Vagina (tissue), 2 donors: ENCODE measurements around the gene PIAS4. TPM values are rescaled to one million over a fixed set of nuclear protein-coding genes. Genes with fewer than 3 reads are reported as not detected.

ENCODE experiments used
- DNase-seq, 2 donors: peaks; one replicate each; pipeline ENCODE4 v3.0.0-alpha.2; 2017; ENCODE audit errors: extremely low spot score in 2 of 2
- H3K27ac ChIP-seq: fragments of 200-600 bp; sonication (generic); one replicate; pipeline ENCODE4 v1.5.1; 2019
- H3K27me3 ChIP-seq: fragments of 200-600 bp; sonication (generic); one replicate; pipeline ENCODE4 v1.5.1; 2019
- H3K36me3 ChIP-seq, 2 donors: fragments of 200-600 bp; sonication (generic); one replicate each; pipeline ENCODE4 v1.5.1; 2017 to 2019
- H3K4me1 ChIP-seq: fragments of 200-600 bp; sonication (generic); one replicate; pipeline ENCODE4 v1.5.1; 2019
- H3K4me3 ChIP-seq, 2 donors: fragments of 200-600 bp; sonication (generic); 1 replicate in 1 of 2; 2 replicates in 1 of 2; pipeline ENCODE4 v1.5.1; 2016 to 2019
- H3K9me3 ChIP-seq: fragments of 200-600 bp; sonication (generic); one replicate; pipeline ENCODE4 v1.5.1; 2019
- CTCF ChIP-seq, 3 experiments: fragments of 450-650 bp in 2 of 3; fragments of 200-600 bp in 1 of 3; sonication (generic) in 1 of 3; IDR thresholded peaks; one replicate each; pipeline ENCODE4 v1.5.1; 2017 to 2019; ENCODE audit warnings: antibody characterized with exemption in 3 of 3, mild to moderate bottlenecking in 2 of 3, moderate library complexity in 2 of 3
- POLR2A ChIP-seq, 2 donors: fragments of 450-650 bp; IDR thresholded peaks; one replicate each; pipeline ENCODE4 v1.6.1; 2017; ENCODE audit warnings: antibody characterized with exemption in 2 of 2, mild to moderate bottlenecking in 2 of 2, moderate library complexity in 2 of 2
- POLR2AphosphoS5 ChIP-seq, 2 donors: sonication (generic); formaldehyde crosslinking; IDR thresholded peaks; one replicate each; pipeline ENCODE4 v1.9.0; 2017; ENCODE audit warnings: antibody characterized with exemption in 2 of 2, mild to moderate bottlenecking in 2 of 2, low read depth in 1 of 2; ENCODE audit not compliant: insufficient read depth in 1 of 2
- intact Hi-C: fragments of 100-400 bp; cut with DNase I; formaldehyde crosslinking; loops from one replicate; pipeline ENCODE4 v1.15.1; 2023
- total RNA-seq: library from RNA; depleted of rRNA; stranded (reverse); fragments of >200 nt; gene quantifications from one replicate; pipeline ENCODE4 v1.2.3, GENCODE V29; 2016

The PIAS4 gene
- total RNA-seq, 1 donor from 2014 or later = 14.0 TPM

GRCh38 chr19:4068047-4068966, 60.8 kb downstream of the PIAS4 start:
- H3K27ac ChIP-seq = peak overlapping the region; percentile 99
- DNase-seq = no peak
- peak overlapping the region; percentile 99 to 100 for H3K4me3 ChIP-seq
- H3K36me3 ChIP-seq = no peaks in the 10 kb centered on the region
- H3K9me3 ChIP-seq = no peaks in the 10 kb centered on the region
- no peaks in the 10 kb centered on the region for H3K27me3 ChIP-seq
- TF ChIP-seq CTCF (IDR thresholded peaks at IDR 0.05) (no peak), POLR2A (IDR thresholded peaks at IDR 0.05) (no peak), POLR2AphosphoS5 (IDR thresholded peaks at IDR 0.05; ENCODE audit: insufficient read depth in 1 of 2, low read depth in 1 of 2) (no peak)
- H3K4me1 ChIP-seq = peaks cover 29% of the 10 kb centered on the region
- intact Hi-C loops = loop anchor here (5.0 kb wide), 1 partner anchor 81 kb away; the partner anchor contains the start of gene EEF2

- no peak for DNase-seq
- H3K36me3 ChIP-seq = no peaks in the 10 kb centered on the region
- intact Hi-C loops = loop anchor here (5.0 kb wide), 1 partner anchor 82 kb away; the partner anchor contains the start of gene EEF2
- TF ChIP-seq POLR2AphosphoS5 (IDR thresholded peaks at IDR 0.05; ENCODE audit: insufficient read depth in 1 of 2, low read depth in 1 of 2) (no peak), POLR2A (IDR thresholded peaks at IDR 0.05) (no peak), CTCF (IDR thresholded peaks at IDR 0.05) (no peak)
- H3K4me3 ChIP-seq = no peak overlapping the region
- peaks cover 19% of the 10 kb centered on the region for H3K4me1 ChIP-seq
- no peak overlapping the region for H3K27ac ChIP-seq
- H3K9me3 ChIP-seq = no peaks in the 10 kb centered on the region
- H3K27me3 ChIP-seq = no peaks in the 10 kb centered on the region
Measured at GRCh38 chr19:4069331-4069959, 61.9 kb downstream of the PIAS4 start.

GRCh38 chr19:4071610-4072009, 64.1 kb downstream of the PIAS4 start:
- TF ChIP-seq POLR2AphosphoS5 (IDR thresholded peaks at IDR 0.05; ENCODE audit: insufficient read depth in 1 of 2, low read depth in 1 of 2) = no peak
- no peak overlapping the region for H3K4me3 ChIP-seq
- no peak for DNase-seq
- no peaks in the 10 kb centered on the region for H3K27me3 ChIP-seq
- H3K27ac ChIP-seq = no peak overlapping the region
- H3K36me3 ChIP-seq = no peaks in the 10 kb centered on the region
- intact Hi-C loops = no loop called here
- peaks cover 17% of the 10 kb centered on the region for H3K4me1 ChIP-seq
- no peaks in the 10 kb centered on the region for H3K9me3 ChIP-seq

- Histone ChIP-seq H3K36me3 (no peaks in the 10 kb centered on the region), H3K9me3 (no peaks in the 10 kb centered on the region), H3K4me1 (peaks cover 12% of the 10 kb centered on the region), H3K27me3 (no peaks in the 10 kb centered on the region), H3K4me3 (no peak overlapping the region), H3K27ac (no peak overlapping the region)
- DNase-seq = no peak
- intact Hi-C loops = no loop called here
- TF ChIP-seq POLR2A (IDR thresholded peaks at IDR 0.05) (no peak), CTCF (IDR thresholded peaks at IDR 0.05) (no peak), POLR2AphosphoS5 (IDR thresholded peaks at IDR 0.05; ENCODE audit: insufficient read depth in 1 of 2, low read depth in 1 of 2) (no peak)
Measured at GRCh38 chr19:4075373-4075772, 67.8 kb downstream of the PIAS4 start.

DNA sequence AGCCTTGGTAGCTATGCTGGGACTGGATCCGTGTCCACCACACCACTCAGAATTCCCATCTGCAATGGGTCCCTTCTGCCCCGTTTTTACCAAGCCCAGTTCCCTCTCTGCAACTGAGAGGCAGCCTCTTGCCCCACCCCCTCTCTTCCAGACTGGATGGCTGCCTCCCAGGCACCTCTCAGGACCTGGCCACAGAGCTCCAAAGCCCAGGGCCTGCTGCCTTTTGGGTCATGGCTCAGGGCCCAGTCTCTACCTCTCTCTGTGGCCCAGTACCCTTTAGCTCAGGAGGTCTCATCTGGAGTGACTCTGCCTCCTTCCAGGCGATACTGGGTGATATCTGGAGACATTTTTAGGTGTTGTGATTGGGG, 69.5 kb downstream of the PIAS4 start:
- TF ChIP-seq POLR2A (IDR thresholded peaks at IDR 0.05) (no peak), POLR2AphosphoS5 (IDR thresholded peaks at IDR 0.05; ENCODE audit: insufficient read depth in 1 of 2, low read depth in 1 of 2) (no peak), CTCF (IDR thresholded peaks at IDR 0.05) (no peak)
- Histone ChIP-seq H3K4me3 (no peak overlapping the region), H3K36me3 (no peaks in the 10 kb centered on the region), H3K27me3 (no peaks in the 10 kb centered on the region), H3K9me3 (no peaks in the 10 kb centered on the region), H3K27ac (no peak overlapping the region), H3K4me1 (peaks cover 12% of the 10 kb centered on the region)
- no peak for DNase-seq
- intact Hi-C loops = no loop called here
